HG03565 (cell line): Measurements from ENCODE around the gene NPHS1.
"Not testable (repeated sequence)": the region's sequence is repeated elsewhere in the genome, so short reads cannot be mapped to it uniquely, and the experiment has no call there.

ENCODE experiments used
- ATAC-seq: cut with Tn5 transposase; IDR thresholded peaks from one replicate; pipeline ENCODE4 v1.9.1; 2021; ENCODE audit warnings: mild to moderate bottlenecking, moderate library complexity; ENCODE audit not compliant: unreplicated experiment

NPHS1 gene

GRCh38 chr19:35874392-35874930 lies 22.2 kb upstream of the NPHS1 start:
- ATAC-seq: no peak

- no peak for ATAC-seq
These were observed 19.9 kb upstream of the NPHS1 start for GRCh38 chr19:35872180-35872579.

- ATAC-seq: no peak
These were observed 19.3 kb upstream of the NPHS1 start for GRCh38 chr19:35871611-35872010.

- ATAC-seq: no peak
These were observed 18.5 kb upstream of the NPHS1 start for GRCh38 chr19:35870798-35871197.

- not testable (repeated sequence) for ATAC-seq
These were observed 17.9 kb upstream of the NPHS1 start for GRCh38 chr19:35870124-35870736.

- peak; percentile 54 for ATAC-seq
These were observed 17.2 kb upstream of the NPHS1 start for GRCh38 chr19:35869327-35870123.

GRCh38 chr19:35868823-35869326 lies 16.6 kb upstream of the NPHS1 start:
- ATAC-seq: no peak

- no peak for ATAC-seq
These were observed 16.0 kb upstream of the NPHS1 start, which contains the start of gene APLP1 for GRCh38 chr19:35868172-35868822. APLP1 (plus strand) TSS chr19:35868574; CDS start chr19:35868637, 63 bp downstream.

GRCh38 chr19:35863018-35863417 lies 10.7 kb upstream of the NPHS1 start:
- ATAC-seq: no peak

- no peak for ATAC-seq
These were observed 10.2 kb upstream of the NPHS1 start for GRCh38 chr19:35862528-35862927.

- ATAC-seq: no peak
These were observed 9.4 kb upstream of the NPHS1 start for GRCh38 chr19:35861640-35862160.

GRCh38 chr19:35860818-35861639 lies 8.7 kb upstream of the NPHS1 start:
- no peak for ATAC-seq

- ATAC-seq: no peak
These were observed 8.1 kb upstream of the NPHS1 start for GRCh38 chr19:35860436-35860817.

- ATAC-seq: no peak
These were observed 7.1 kb upstream of the NPHS1 start for GRCh38 chr19:35859414-35859813.

- no peak for ATAC-seq
These were observed 6.0 kb upstream of the NPHS1 start for GRCh38 chr19:35858311-35858710.

- ATAC-seq: no peak
These were observed 4.3 kb upstream of the NPHS1 start, which contains the start of gene KIRREL2 for GRCh38 chr19:35856546-35857149. KIRREL2 (plus strand) TSS chr19:35856911; CDS start chr19:35857120, 209 bp downstream.

- no peak for ATAC-seq
These were observed 893 bp upstream of the NPHS1 start for GRCh38 chr19:35853038-35853756.

- ATAC-seq: no peak
These were observed 883 bp downstream of the NPHS1 start for GRCh38 chr19:35851213-35852028.
